Measurements from ENCODE around the gene XRCC3.

The XRCC3 gene

DNA sequence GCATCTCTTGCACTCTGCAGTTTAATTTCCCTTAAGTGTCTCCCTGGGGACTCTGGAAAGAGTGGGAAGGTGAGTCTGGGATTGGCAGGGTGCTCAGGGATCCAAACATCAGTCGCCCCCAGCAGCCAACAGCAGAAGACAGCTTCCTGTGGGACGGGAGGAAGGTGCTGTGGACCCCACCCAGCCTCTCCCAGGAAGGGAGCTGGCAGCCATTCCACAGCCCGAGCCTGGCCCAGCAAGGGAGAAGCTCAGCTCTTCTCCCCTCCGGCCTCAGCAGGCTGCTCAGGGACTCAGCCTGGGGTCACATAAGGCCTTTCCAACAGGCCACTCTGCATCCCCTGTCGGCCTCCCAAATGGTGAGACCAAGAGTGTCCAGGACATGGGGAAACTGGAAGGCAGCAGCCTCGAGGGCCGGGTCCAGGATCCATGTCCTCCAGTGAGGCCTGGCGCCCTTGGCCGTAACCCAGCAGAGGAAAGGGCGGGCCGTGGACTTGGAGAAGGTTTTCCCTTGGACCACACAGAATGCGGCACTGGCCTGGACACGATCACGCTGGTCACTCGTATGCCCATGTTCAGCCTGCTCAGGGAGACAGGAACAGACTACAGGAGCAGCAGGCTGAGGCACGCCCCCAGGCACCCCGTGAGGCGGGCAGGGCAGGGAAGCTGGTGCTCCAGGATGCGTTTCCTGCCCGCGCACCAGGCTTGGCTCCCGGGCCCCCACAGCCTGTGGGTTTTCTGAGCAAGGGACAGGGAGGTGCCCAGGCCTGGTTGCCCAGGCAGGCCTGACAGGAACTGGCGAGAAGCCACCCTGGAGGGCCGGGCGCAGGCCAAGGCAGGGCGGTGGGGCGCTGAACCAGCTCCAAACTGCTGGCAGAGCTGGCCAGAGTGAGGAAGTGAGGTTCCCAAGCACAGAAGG is 3.5 kb downstream of the XRCC3 start:
- TF ChIP-seq GATA3 (IDR thresholded peaks at IDR 0.05; ENCODE audit: low read depth, low read length), result no peak

DNA sequence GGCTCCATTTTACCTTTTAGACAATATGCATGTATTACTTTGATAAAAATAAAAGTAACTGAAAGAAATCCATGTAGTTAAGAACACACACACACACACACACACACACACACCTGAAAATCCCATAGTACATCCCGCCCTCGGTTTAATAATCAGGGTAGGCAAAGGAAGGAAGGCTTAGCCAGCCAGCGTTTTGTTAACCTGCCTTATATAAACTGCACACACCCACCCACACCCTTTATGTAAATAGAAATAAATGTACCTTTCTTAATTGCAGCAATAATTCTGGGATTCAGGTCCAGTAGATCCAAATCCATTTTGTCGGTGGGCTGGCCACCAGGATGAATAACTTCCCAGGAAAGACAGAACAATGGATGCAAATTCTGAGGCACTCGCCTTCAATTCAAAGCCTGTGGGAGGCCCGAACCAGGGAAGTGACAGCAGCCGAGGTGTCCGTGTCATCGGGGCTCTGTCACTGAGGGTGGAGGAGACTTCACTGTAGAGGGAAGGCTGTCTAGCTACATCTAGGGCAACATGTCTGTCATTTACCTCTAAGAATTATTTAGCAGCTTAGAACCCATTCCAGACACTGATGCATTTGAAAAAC is 4.4 kb downstream of the XRCC3 start:
- TF ChIP-seq GATA3 (IDR thresholded peaks at IDR 0.05; ENCODE audit: low read depth, low read length), result no peak
- TF ChIP-seq GATA2 (IDR thresholded peaks at IDR 0.05; ENCODE audit: low read depth, low read length), result no peak

DNA sequence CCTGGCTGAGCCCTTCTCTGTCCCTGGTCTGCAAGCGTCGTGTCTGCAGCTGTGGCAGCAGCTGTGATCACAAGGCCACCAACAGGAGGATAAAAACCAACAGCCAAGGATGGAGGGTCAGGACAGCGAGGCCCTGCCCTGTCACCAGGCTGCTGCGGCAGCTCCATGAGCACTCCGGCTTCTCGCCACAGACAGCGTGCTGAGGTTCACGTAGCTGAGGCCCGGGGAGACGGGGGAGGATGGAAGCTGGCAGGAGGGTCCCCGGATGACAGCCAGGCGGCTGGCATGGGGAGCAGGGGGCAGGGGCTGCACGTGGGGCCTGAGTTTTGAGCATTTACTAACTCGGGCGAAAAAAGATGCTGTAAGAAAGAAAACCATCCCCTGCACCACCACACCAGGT is 5.4 kb downstream of the XRCC3 start:
- TF ChIP-seq GATA3 (IDR thresholded peaks at IDR 0.05; ENCODE audit: low read depth, low read length), result no peak
- no peak for TF ChIP-seq GATA2 (IDR thresholded peaks at IDR 0.05; ENCODE audit: low read depth, low read length)

DNA sequence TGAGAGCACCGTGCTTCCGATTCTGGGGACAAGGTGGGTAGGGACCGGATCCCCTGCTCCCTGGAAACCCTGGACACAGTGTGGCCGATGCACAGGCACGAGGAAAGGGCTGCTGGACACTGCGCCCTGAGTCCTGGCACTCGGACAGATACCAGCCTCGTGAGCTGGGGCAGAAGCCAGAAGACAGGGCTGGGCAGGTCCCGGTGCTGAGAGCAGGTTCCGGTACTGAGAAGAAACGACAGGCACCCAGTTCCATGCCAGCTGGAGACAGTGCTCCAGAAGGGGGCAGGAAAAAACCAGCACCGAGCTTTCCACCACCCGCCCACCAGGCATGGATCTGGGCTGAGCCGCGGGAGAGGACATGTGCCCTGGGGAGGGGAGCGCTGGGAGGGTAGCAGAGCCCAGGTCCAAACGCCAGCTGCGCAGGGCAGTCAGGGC is 6.5 kb downstream of the XRCC3 start:
- no peak for TF ChIP-seq GATA2 (IDR thresholded peaks at IDR 0.05; ENCODE audit: low read depth, low read length)

DNA sequence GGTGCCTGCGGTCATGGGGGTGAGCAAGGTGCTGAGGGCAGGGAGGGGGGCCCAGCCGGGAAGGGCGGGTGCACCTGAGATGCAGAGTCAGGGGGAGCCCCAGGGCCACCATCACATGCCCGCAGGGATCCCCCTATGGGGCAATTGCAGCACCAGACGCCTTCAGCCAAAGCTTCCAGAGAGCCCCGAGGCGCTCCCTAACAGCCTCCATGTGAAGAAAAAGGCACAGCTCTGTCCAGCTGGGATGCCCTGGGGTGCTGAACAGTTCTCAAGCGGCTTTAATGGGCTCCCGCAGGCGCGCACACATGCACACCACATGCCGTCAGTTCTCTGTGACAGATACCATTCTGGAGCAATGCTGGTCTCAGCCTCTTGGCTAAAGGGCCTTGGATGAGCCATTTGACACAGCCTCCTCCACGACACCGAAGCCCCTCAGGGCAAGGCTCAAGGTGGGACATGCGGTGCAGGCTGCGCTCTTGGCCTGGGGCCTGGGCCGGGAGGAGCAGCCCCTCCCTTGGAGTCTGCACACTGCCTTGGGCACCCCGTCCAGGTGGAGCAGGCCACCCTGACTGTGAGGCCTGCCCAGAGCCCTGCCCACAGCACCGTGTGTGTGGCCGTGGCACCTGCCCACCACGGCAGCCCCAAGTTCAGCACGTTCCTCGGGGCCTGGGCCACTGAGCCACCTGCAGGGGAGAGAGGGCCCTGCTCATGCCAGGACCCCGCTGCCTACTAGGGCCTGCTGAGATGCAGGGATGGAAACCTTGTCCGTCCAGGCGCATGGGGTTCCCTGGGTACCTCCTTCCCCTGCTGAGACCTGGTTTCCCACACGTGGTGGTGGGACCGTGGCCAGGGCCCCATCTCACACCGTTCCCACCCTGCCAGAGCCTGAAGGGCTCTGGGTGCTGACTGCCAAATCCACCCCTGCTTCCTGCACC is 7.7 kb downstream of the XRCC3 start:
- TF ChIP-seq GATA3 (IDR thresholded peaks at IDR 0.05; ENCODE audit: low read depth, low read length) (no peak), GATA2 (IDR thresholded peaks at IDR 0.05; ENCODE audit: low read depth, low read length) (no peak)

DNA sequence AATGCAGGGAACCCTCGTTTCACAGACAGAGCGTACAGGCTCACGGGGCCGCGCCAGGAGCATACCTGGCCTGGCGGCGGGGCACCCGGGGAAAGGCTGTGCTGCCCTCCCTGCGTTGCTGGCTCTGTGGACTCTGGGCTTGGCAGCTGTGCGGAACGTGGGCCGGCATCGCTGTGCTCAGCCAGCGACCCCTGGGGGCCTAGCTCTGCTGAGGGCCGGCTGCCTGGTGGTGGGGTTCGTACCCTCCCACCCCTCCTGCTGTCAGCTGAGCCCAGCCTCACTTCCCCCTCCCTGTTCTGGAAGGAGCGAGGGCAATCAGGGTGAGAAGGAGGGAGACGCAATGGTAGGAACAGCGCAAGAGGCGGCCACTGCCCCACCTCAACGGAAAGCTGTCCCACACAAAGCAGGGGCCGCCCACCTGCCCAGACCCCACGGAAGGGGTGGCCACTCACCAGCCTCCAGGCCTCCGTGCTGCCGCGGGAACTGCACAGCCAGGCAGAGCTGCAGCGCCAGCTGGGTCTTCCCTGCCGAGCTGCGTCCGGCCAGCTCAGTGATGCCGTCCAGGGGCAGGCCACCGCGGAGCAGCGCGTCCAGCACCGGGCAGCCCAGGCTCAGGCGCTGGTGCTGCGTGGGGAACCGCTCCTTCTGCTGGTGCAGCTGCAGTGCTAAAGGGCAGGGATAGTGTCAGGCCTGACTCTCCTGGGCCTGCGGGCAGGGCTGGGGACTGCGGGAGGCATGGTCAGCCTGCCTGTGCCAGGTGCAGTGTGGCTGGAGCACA is 8.5 kb downstream of the XRCC3 start:
- no peak for TF ChIP-seq GATA2 (IDR thresholded peaks at IDR 0.05; ENCODE audit: low read depth, low read length)
- TF ChIP-seq GATA3 (IDR thresholded peaks at IDR 0.05; ENCODE audit: low read depth, low read length), result no peak

DNA sequence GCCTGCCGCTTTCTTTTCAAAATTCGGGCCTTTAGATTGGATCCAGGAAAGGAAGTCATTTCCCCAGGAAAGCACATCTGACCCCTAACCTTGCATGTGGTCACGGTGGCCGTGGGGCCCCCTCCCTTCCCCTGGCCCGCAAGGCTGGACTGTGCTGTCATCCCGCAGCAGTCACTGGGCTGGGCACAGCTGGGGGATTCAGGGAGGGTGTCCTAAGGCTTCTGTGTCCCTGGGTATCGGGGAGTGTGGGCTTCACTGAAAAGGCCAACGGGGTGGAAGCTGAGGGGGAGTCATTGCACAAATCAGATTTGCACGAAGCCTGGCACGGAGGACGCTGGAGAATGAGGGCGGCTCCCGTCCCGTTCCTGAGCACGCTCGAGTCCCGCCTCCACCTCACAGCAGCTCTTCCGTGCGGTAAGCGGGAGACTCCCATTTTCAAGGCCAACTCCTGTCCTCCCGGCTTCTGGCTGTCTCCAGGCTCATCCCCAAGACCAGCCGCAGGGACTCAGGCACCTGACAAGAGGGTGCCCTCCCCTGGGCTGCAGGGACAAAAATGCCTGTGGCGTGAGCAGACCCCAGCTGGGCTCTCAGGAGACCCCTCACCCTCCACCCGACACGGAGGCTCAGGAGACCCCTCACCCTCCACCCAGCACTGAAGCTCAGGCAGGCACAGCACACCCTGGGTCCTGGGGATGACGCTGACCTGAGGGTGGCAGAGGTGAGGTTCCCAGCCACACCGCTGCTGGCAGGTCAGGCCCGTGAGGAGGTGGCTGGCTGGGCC is 9.6 kb downstream of the XRCC3 start:
- TF ChIP-seq GATA3 (IDR thresholded peaks at IDR 0.05; ENCODE audit: low read depth, low read length) (no peak), GATA2 (IDR thresholded peaks at IDR 0.05; ENCODE audit: low read depth, low read length) (no peak)

DNA sequence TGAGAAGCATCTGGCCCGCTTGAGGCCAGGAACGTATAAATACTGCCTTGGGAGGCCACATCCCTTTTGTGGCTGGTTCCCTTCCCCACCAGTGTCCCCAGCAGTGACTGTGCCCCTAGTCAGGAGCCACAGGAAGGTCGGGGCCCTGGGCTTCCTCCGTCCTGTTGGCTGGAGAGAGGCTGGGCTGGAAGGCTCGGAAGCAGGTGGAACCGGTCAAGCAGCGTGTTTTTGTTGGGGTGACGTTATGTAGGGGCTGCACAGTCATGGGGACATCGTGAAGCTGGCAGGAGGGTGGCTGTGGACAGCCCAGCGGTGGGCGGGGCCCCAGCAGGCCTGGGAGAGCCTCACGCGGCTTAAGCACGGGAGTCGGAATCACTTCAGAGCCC is 10.1 kb downstream of the XRCC3 start:
- TF ChIP-seq GATA3 (IDR thresholded peaks at IDR 0.05; ENCODE audit: low read depth, low read length), result no peak
- TF ChIP-seq GATA2 (IDR thresholded peaks at IDR 0.05; ENCODE audit: low read depth, low read length), result no peak

DNA sequence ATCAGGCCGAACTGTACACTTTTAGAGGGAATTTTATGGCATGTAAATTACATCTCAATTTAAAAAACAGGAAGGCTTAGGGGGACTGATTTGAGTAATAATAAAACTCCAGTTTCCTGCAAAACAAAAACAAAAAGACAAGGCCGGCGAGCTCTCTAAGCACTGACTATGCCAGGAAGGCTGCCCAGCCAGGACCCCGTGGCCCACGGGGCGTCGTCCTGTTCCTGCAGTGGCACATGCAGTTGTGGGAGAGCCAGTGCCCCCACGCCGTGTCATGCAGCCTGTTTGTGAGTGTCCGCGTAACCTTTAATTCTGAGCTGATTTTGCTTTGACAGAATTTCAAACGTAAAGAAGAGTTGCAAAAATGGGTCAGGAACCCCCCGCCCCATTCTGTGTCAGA is 10.5 kb downstream of the XRCC3 start:
- TF ChIP-seq GATA2 (IDR thresholded peaks at IDR 0.05; ENCODE audit: low read depth, low read length) (no peak), GATA3 (IDR thresholded peaks at IDR 0.05; ENCODE audit: low read depth, low read length) (no peak)

DNA sequence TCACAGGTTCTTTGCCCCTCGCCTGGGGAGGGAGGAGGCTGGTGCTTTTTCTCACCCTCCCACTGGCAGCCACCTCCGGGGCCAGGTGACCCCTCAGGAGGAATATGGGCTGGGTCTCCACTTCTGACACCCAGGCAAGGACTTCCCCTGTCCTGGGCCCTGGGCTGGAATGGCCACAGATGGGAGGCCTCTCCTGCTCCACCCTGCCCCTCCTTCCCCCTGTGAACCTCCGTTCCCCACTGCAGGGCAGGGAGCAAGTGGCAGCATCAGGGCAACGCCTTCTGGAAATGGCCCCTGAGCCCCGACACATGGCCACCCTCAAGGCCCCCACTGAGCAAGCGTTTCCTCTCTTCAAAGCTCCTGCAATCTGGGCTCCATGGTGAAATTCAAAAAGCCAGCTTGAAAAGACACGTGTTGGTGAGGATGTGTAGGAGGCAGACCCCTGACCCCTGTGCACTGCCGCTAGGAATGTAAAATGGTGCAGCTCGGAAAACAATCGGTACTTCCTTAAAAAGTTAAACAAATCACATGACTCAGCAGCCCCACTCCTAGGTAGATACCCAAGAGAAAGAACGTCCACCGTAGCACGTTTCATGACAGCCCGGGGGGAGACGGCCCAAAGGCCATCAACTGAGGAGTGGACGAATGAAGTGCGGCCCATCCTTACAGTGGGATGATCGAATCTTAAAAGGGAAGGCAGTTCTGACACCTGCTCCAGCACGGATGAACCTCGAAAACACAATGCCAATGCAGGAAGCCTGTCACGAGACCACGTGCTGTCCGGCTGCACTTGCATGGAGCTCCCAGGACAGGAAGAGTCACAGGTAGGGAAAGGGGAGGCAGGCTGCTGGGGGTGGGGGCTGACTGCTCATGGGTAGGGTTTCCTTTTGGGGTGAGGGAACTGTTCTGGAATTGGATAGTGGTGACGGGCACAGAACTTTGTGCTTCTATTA is 11.5 kb downstream of the XRCC3 start:
- no peak for TF ChIP-seq GATA2 (IDR thresholded peaks at IDR 0.05; ENCODE audit: low read depth, low read length)
- TF ChIP-seq GATA3 (IDR thresholded peaks at IDR 0.05; ENCODE audit: low read depth, low read length), result no peak

DNA sequence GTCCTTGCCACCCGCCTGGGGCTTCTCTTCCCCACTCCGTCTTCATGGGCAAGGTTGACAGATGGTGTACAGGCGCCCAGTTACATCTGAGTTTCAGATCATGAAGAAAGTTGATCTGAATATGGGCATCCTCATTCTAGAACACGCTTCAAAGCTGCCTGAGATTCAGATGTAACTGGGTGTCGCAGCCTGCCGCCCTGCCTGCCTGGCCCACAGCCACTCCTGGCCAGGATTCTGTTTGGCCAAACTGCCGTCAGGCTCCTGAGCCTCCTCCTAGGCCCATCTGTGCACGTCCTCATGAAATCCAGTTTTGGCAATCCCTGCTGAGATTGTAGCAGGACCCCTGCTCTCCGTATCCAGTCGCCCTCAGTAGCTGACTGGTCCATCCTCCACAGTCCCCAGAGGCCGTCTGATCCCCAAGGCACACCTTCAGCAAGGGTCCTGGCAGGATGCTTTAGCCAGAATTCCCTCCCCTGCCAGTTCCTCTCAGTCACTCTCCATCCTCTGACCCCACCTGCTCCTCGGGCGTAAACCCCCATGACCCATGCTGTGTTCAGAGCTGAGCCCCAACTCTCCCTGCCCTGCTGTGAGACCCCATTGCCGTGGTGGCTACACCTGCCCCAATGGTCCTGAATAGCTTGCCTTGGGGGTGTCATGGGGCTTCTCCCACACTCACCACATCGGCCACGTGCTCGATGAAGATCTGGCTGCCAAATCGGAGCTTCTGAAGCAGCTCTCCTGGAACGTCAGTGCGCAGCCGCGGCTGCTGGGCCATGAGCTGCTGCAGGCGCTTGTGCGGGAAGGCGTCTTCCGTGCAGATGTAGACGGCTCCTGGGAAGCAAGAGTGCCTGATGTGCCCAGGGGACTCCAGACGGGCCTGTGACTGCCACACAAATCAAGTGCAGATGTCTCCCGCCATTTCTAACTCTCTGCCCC is 12.5 kb downstream of the XRCC3 start:
- TF ChIP-seq GATA2 (IDR thresholded peaks at IDR 0.05; ENCODE audit: low read depth, low read length) (no peak), GATA3 (IDR thresholded peaks at IDR 0.05; ENCODE audit: low read depth, low read length) (no peak)

All from SH-SY5Y (cell line).